ENCODE data around the gene CA5A. TPM values are rescaled to one million over a fixed set of nuclear protein-coding genes. Genes with fewer than 3 reads are reported as not detected.

The CA5A gene
- total and polyA plus RNA-seq, 2 of the 13 experiments (the other 11 are each of a cell fraction or from before 2014, with no cell fraction given), result 66.8 to 106 TPM

GRCh38 chr16:87855852-87856715 is 80.2 kb downstream of the CA5A start (continued):
- TF ChIP-seq MAFF (IDR thresholded peaks at IDR 0.05; ENCODE audit: low read depth, low read length) (no peak), YEATS4 (CRISPR knock-in tag; IDR thresholded peaks at IDR 0.05; ENCODE audit: borderline replicate concordance) (peak; percentile 58), TEF (CRISPR knock-in tag; IDR thresholded peaks at IDR 0.05) (no peak), IRX3 (CRISPR knock-in tag; IDR thresholded peaks at IDR 0.05; ENCODE audit: borderline replicate concordance, low read depth) (no peak), ZNF282 (IDR thresholded peaks at IDR 0.05; ENCODE audit: partially characterized antibody) (no peak), RBM22 (optimal IDR thresholded peaks at IDR 0.05; ENCODE audit: low read length) (no peak), ZBTB44 (CRISPR knock-in tag; IDR thresholded peaks at IDR 0.05) (no peak), IRF1 (CRISPR knock-in tag; IDR thresholded peaks at IDR 0.05; ENCODE audit: low read depth) (no peak), ZBTB43 (CRISPR knock-in tag; conservative IDR thresholded peaks at IDR 0.05) (peak; percentile 90), ZNF543 (CRISPR knock-in tag; IDR thresholded peaks at IDR 0.05) (no peak; the same call in 1 of the 2 replicates), ZNF205 (CRISPR knock-in tag; IDR thresholded peaks at IDR 0.05) (no peak), TGIF2 (CRISPR knock-in tag; IDR thresholded peaks at IDR 0.05) (no peak), NFE2 (CRISPR knock-in tag; IDR thresholded peaks at IDR 0.05) (no peak), MAF1 (CRISPR knock-in tag; IDR thresholded peaks at IDR 0.05; ENCODE audit: borderline replicate concordance) (no peak), ZBTB4 (CRISPR knock-in tag; IDR thresholded peaks at IDR 0.05; ENCODE audit: borderline replicate concordance) (peak; percentile 55; the same call in 1 of the 2 replicates), ZNF576 (CRISPR knock-in tag; IDR thresholded peaks at IDR 0.05) (no peak; the same call in 1 of the 2 replicates)
